HL-60 (cell line): ENCODE measurements around the gene HDGF.

Source experiments
- DNase-seq, 2 experiments: peaks; one replicate each; pipeline ENCODE4 v3.0.0-alpha.2; 2010 to 2020; ENCODE audit warnings: low read depth in 1 of 2, low spot score in 1 of 2
- H3K27ac ChIP-seq: fragments of 250-450 bp; sonication (Bioruptor Pico); replicated peaks from 2 replicates; pipeline ENCODE4 v1.5.1; 2020; ENCODE audit warnings: mild to moderate bottlenecking, moderate library complexity
- H3K27me3 ChIP-seq: fragments of 250-450 bp; sonication (Bioruptor Pico); 2 replicates; pipeline ENCODE4 v1.5.1; 2021; ENCODE audit warnings: mild to moderate bottlenecking, moderate library complexity; ENCODE audit not compliant: insufficient read depth, poor library complexity, severe bottlenecking
- H3K4me3 ChIP-seq: replicated peaks from 2 replicates; pipeline ENCODE4 v1.5.1; 2011; ENCODE audit warnings: mild to moderate bottlenecking, control low read depth, low read length; ENCODE audit not compliant: insufficient read depth
- CTCF ChIP-seq: IDR thresholded peaks from one replicate; pipeline ENCODE4 v1.5.1; 2011; ENCODE audit warnings: low read length, control low read depth, inconsistent platforms; ENCODE audit not compliant: insufficient read depth
- GABPA ChIP-seq: IDR thresholded peaks from 2 replicates; pipeline ENCODE4 v1.6.1; 2012; ENCODE audit warnings: low read depth
- POLR2AphosphoS5 ChIP-seq: IDR thresholded peaks from 2 replicates; pipeline ENCODE4 v1.6.1; 2012; ENCODE audit warnings: low read depth
- REST ChIP-seq: IDR thresholded peaks from 2 replicates; pipeline ENCODE4 v1.6.1; 2012; ENCODE audit warnings: low read depth; ENCODE audit not compliant: insufficient replicate concordance
- SPI1 ChIP-seq: IDR thresholded peaks from 2 replicates; pipeline ENCODE4 v1.6.1; 2012; ENCODE audit warnings: low read depth, mild to moderate bottlenecking, borderline replicate concordance

Gene HDGF

GRCh38 chr1:156705321-156705917 lies 46.1 kb downstream of the HDGF start, which contains the start of gene CRABP2:
CRABP2 (minus strand) TSS chr1:156705583; CDS start chr1:156705446, 137 bp downstream.
- no peak for DNase-seq
- Histone ChIP-seq H3K27me3 (peaks cover 43% of the 10 kb centered on the region), H3K4me3 (no peak within 1 kb of the TSS), H3K27ac (no peak within 1 kb of the TSS)
- TF ChIP-seq GABPA (no peak), REST (no peak), CTCF (no peak), SPI1 (no peak), POLR2AphosphoS5 (no peak)

GRCh38 chr1:156704930-156705320 lies 46.5 kb downstream of the HDGF start:
- Histone ChIP-seq H3K27me3 (peaks cover 46% of the 10 kb centered on the region), H3K4me3 (no peak overlapping the region), H3K27ac (no peak overlapping the region)
- no peak for DNase-seq
- TF ChIP-seq REST (no peak), SPI1 (no peak), GABPA (no peak), POLR2AphosphoS5 (no peak), CTCF (no peak)

- Histone ChIP-seq H3K27ac (no peak overlapping the region), H3K4me3 (no peak overlapping the region), H3K27me3 (peaks cover 46% of the 10 kb centered on the region)
- no peak for DNase-seq
- TF ChIP-seq SPI1 (no peak), REST (no peak), GABPA (no peak), POLR2AphosphoS5 (no peak), CTCF (no peak)
These were observed 47.2 kb downstream of the HDGF start for GRCh38 chr1:156704166-156704711.
